Measurements from ENCODE around the gene CIT.

The CIT gene

GRCh38 chr12:119840168-119840567 lies 37.0 kb downstream of the CIT start:
- FAIRE-seq = no peak
- TF ChIP-seq, protein P1, sequence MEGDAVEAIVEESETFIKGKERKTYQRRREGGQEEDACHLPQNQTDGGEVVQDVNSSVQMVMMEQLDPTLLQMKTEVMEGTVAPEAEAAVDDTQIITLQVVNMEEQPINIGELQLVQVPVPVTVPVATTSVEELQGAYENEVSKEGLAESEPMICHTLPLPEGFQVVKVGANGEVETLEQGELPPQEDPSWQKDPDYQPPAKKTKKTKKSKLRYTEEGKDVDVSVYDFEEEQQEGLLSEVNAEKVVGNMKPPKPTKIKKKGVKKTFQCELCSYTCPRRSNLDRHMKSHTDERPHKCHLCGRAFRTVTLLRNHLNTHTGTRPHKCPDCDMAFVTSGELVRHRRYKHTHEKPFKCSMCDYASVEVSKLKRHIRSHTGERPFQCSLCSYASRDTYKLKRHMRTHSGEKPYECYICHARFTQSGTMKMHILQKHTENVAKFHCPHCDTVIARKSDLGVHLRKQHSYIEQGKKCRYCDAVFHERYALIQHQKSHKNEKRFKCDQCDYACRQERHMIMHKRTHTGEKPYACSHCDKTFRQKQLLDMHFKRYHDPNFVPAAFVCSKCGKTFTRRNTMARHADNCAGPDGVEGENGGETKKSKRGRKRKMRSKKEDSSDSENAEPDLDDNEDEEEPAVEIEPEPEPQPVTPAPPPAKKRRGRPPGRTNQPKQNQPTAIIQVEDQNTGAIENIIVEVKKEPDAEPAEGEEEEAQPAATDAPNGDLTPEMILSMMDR (IDR thresholded peaks at IDR 0.05; ENCODE audit: insufficient read depth, missing control alignments) = no peak
- no peak for DNase-seq (ENCODE audit: insufficient read length, low spot score)

- FAIRE-seq = no peak
- TF ChIP-seq, protein P1 (IDR thresholded peaks at IDR 0.05; ENCODE audit: insufficient read depth, missing control alignments) = no peak
These were observed 38.1 kb downstream of the CIT start for GRCh38 chr12:119838826-119839600.

DNA sequence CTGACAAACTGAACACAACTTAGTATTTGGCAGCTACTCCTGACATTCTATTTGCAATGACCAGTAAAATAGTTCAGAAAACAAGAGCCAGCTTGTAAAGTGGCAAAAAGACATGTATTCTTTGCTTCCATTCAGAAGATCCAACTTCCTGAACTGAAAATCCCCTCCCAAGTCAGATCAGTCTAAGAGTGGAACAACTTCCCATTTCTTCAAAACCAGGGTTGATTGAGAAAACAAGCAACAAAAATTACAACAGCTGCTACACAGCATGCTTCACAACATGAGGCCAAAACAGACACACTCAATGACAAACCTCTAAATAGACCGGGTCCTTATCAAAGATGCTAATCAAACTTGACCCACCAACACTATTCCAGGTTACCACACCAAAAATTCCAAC lies 40.3 kb downstream of the CIT start:
- TF ChIP-seq, protein P1 (IDR thresholded peaks at IDR 0.05; ENCODE audit: insufficient read depth, missing control alignments) = no peak
- DNase-seq (ENCODE audit: insufficient read length, low spot score) (no peak), FAIRE-seq (no peak)

More at GRCh38 chr12:119838826-119839600, 38.1 kb downstream of the CIT start:
- DNase-seq (ENCODE audit: insufficient read length, low spot score) = no peak

- peak; percentile 66 for FAIRE-seq
- TF ChIP-seq, protein P1 (IDR thresholded peaks at IDR 0.05; ENCODE audit: insufficient read depth, missing control alignments) = peak; percentile 45
- DNase-seq (ENCODE audit: insufficient read length, low spot score) = peak; percentile 35
These were observed 42.1 kb downstream of the CIT start for GRCh38 chr12:119835068-119835467.

DNA sequence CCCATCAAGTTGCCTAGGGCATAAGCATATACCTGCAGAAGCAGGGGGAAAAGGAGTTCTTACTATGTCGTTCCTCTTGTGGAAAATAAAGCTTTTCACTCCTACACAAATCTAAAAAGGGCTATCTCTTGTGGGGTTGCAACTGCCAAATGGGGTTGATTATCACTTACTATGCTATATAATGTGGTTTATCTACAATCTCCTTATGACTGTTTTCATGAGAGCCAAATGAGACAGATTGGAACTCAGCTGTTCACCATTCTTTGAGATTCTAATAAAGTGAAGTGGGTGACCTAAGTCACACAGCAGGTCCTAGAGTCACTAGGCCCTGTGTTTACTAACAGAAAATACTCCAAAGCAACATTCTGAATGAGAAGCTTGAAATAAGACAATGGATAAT lies 47.7 kb downstream of the CIT start:
- FAIRE-seq (no peak), DNase-seq (ENCODE audit: insufficient read length, low spot score) (no peak)
- TF ChIP-seq, protein P1 (IDR thresholded peaks at IDR 0.05; ENCODE audit: insufficient read depth, missing control alignments) = no peak

- DNase-seq (ENCODE audit: insufficient read length, low spot score) = no peak
- no peak for FAIRE-seq
- TF ChIP-seq, protein P1 (IDR thresholded peaks at IDR 0.05; ENCODE audit: insufficient read depth, missing control alignments) = no peak
These were observed 48.8 kb downstream of the CIT start for GRCh38 chr12:119828300-119828699.

GRCh38 chr12:119827760-119828159 lies 49.4 kb downstream of the CIT start:
- TF ChIP-seq, protein P1 (IDR thresholded peaks at IDR 0.05; ENCODE audit: insufficient read depth, missing control alignments) = no peak
- FAIRE-seq (no peak), DNase-seq (ENCODE audit: insufficient read length, low spot score) (no peak)
